CD4-positive, alpha-beta T cell treated with Interleukin-15 for 1 hour (primary cell): ENCODE results near the gene SOCS1.

Experiments
- DNase-seq: peaks from one replicate; pipeline ENCODE4 v3.0.0-alpha.2; 2020

SOCS1 gene

GRCh38 chr16:11283820-11284248 lies 27.8 kb upstream of the SOCS1 start:
- no peak for DNase-seq

DNA sequence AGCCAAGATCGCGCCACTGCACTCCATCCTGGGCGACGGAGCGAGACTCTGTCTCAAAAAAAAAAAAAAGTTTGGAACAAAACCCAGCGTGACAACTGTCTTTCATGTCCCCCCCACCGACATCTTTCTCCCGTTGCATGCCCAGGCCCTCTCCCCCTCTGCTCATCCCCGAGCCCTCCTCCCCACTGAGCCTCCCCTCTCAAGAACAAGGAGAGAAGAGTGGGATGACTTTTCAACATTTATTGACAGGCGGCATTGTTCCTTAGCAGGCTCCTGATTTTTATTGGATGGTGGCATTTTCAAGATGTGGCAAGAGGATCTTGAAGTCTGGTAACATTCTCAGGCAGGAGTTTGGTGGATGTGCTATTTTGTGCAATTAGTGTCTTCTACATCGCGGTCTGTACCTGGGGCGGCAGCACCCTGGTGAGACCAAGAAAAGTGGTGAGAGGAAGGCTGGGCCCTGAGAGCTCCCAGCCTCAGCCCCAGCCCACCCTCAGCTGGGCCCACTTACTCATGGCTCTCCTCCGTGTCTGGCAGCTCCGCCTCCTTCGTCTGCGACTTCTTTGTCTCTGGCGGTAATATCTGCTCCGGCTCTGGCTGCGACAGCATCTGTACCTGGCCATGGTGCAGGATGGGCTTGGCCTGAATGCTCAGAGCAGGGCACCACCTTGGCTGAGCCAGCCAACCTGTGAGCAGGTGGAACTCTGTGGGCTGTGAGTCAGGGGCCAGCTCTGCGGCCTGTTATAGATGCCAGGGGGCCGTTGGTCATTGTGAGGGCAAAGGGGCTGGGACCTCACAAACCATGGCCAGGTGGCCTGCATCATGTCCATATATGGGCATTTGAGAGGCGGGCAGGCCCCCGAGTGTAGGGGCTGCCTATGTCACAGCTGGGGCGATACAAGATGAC lies 24.9 kb upstream of the SOCS1 start, which contains the start of gene PRM1:
Gene PRM1, minus strand, starts transcription at position 715 of the 907 bp plus-strand sequence. Its CDS starts 92 bp downstream, at position 623.
- no peak for DNase-seq

DNA sequence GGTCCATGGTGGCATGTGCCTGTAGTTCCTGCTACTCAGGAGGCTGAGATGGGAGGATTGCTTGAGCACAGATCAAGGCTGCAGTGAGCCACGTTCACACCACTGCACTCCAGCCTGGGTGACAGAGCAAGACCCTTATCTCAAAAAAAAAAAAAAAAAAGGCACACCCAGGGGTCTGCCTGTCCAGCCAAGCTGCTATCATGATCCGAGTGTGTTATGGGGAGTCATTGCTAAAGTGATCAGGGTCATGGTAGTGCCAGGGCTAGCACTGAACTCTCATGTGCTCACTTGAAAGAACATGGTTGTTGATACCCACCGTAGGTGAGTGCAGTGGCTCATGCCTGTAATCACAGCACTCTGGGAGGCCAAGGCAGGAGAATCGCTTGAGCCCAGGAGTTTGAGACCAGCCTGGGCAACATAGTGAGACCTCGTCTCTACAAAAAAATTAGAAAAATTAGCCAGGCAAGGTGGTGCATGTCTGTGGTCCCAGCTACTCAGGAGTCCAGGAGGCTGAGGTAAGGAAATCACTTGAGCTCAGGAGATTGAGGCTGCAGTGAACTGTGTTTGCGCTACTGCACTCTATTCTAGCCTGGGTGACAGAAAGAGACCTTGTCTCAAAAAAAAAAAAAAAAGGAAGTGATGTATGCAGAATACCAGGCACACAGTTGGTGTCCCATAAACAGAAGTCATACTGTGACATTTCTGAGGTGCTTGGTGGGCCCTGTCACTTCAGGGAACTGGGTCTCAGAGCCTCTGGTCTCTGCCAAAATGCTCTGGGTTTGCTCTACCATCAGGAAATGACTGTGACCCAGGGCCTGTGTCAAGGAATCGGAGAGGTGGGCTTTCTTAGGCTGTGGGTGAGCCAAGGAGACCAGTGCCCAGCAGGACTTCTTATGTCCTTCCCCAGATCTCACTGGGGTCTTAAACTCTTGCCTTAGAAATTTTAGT lies 23.0 kb upstream of the SOCS1 start:
- DNase-seq: no peak

DNA sequence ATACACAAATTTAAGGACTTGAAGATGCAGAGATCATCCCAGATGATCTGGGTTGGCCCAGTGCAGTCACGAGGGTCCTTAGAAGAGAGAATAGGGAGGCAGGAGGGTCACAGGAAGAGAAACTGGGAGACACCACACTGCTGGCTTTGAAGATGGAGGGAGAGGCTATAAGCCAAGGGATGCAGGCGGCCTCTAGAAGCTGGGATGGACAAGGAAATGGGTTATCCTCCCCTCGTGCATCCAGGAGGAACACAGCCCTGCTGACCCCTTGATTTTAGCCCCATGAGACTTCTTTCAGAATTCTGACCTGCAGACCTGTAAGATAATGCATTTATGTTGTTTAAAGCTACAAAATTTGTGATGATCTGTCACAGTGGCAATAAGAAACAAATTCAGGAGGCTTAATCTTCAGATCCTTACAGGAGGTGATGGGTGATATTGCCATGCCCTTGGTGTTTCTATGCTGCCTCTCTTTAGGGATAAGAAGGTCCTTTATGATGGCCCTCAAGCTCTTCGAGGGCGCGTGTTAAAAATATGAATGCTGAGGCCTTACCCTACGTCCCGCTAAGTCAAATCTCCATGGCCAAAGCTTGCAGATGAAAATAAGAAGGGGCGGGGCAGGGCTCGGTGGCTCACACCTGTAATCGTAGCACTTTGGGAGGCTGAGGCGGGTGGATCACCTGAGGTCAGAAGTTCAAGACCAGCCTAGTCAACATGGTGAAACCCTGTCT lies 21.8 kb upstream of the SOCS1 start:
- DNase-seq: no peak

- no peak for DNase-seq
Measured at GRCh38 chr16:11276896-11277593, 21.0 kb upstream of the SOCS1 start.

- no peak for DNase-seq
Measured at GRCh38 chr16:11276143-11276895, 20.3 kb upstream of the SOCS1 start, which contains the start of gene PRM2. Gene PRM2, minus strand, starts transcription at chr16:11276480. Its CDS starts 110 bp downstream, at chr16:11276370.

DNA sequence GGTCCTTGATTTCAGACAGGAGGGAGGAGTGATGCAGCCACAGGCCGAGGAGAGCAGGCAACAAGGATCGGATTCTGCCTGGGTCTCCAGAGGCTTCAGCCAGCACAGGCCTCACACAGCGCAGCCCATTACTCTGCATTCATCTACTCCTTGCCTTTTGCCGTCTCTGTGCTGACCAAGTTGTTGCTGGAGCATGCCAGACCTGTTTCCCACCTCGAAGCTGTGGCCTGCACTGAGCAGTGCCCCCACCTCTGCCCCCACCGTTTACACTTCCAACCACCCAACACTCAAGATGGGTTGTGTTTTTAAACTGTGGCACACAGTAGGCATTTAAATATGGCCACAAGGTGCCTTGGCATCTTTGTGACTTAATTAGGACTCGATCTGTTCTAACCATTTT lies 19.0 kb upstream of the SOCS1 start:
- DNase-seq: no peak

GRCh38 chr16:11273721-11274324 lies 17.8 kb upstream of the SOCS1 start:
- no peak for DNase-seq

GRCh38 chr16:11272921-11273720 lies 17.1 kb upstream of the SOCS1 start, which contains the start of gene PRM3:
Gene PRM3, minus strand, starts transcription at chr16:11273629. Its CDS starts 34 bp downstream, at chr16:11273595.
- DNase-seq: no peak

DNA sequence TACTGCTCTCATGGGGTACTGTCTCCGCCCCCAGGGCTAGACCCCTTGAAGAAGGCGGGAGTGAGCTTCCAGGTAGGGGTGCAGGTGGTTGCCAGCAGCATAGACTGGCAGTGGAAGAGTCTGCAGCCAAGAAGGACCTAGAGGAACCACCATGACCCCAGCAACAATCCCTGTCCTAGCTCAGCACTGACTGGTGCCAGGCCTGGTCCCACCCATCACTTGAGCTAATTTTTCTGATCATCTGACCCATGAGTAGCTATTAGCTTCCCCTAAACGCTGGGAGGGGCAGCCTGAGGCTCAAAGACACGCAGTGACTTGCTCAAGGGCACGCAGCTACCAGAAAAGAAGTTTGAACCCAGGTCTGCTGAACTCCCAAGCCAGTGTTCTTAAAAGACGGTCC lies 16.5 kb upstream of the SOCS1 start:
- DNase-seq: no peak

DNA sequence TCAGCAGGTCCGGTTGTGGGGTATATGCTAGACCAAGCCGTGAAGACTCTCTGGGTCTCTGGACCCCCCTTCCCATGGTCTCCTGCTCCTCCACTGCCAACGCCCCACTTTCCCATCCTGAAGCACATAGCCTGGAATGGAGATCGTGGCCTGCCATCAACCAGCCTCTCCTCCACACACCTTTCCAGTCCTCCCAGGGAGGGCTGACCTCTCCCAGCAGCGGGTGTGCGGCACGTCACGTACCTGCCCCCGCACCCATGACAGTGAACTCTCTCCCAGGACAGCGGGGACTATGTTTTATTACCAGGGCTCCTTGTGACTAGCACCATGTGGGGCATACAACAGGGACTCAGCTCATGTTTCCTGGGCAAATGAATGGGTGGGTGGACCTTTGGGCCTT lies 15.6 kb upstream of the SOCS1 start:
- no peak for DNase-seq

DNA sequence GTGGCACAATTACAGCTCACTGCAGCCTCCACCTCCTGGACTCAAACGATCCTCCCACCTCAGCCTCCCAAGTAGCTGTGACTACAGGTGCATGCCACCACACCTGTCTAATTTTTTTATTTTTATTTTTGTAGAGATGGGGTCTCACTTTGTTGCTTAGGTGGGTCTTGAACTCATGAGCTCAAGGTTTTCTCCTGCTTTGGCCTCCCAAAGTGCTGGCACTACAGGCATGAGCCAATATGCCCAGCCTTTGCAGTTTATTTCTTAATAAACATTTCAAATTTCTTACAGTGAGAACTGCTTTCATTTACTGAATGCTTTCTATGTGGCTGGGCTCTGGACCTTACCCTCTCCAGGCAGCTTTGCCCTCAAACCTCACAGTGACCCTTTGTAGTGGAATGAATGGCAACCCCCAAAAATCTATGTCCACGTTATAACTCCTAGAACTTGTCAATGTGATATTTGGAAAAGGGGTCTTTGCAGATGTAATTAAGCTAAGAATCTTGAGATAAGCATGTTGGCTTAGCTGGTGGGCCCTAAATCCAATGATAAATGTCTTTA lies 14.7 kb upstream of the SOCS1 start:
- no peak for DNase-seq

DNA sequence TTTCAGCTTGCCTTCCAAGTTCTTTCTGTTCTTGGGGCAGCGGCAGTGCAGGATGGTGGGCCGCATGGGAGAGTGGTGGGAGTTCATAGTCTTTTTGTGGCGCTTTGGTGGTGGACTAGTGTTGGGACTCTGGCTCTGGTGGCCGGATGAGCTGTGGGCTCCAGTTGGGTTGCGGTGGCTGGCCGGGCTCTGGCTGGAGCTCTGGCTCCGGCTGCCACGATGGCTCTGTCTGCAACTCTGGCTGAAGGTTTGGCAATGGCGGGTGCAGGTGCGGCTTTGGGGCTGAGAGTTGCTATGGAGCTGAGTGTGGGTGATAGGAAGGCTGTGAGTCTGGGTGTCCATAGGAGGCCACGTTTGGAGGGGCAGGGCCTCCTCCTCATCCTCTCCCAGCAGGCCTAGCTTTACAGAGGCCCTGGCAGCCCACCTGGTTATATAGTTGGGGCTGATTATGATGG lies 12.9 kb upstream of the SOCS1 start, which contains the start of gene TNP2:
Gene TNP2, minus strand, starts transcription at position 405 of the 455 bp plus-strand sequence. Its CDS starts 63 bp downstream, at position 342.
- DNase-seq: no peak

- no peak for DNase-seq
Measured at GRCh38 chr16:11265124-11265523, 9.1 kb upstream of the SOCS1 start.

DNA sequence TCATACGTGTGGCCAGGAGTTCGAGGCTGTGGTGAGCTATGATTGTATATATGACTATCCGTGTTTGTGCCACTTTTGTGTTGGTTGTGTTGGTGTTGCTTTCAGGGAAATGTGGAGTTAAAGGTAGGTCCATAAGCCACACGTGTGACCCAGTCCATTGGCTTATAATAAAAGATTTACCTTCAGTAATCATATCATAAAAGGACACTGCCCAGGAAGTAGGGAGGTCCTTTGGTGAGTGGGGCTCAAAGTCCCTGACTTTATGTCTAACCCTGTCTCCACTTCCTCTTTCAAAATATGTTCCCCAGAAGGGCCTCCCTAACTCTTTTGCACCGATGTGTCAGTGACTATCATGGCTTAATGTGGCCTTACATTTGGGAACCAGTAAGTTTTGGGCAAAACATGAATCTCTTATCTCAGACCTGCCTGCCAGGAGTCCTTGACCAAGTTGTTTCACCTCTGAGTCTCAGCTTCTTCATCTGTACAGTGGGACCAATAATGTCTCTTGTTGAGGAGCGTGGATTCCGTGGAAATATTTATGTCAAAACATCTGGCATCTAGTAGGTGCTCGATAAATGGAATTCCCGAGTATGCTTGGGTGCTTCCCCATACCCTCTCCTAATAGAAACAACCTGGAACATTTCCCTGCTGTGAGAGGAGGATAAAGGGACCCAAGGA lies 8.3 kb upstream of the SOCS1 start:
- DNase-seq: no peak

DNA sequence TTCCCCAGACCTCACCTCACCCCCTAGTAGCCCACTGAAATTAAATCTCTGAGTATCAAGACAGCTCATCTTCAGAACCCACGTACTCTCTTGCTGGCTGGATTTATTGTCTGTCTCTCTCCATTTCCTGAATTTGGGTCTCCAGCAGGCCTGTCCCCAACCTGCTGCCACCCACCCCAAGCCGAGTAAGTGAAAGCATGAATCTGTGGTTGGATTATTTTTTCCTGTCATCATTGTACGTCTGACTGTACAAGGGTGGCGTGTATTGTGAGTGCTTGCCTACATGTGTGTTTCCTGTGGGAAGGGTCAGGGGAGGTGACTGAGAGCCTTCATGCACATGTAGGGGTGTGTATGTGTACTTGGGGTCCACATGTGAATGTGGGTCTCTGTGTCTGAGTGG lies 7.7 kb upstream of the SOCS1 start:
- DNase-seq: no peak

DNA sequence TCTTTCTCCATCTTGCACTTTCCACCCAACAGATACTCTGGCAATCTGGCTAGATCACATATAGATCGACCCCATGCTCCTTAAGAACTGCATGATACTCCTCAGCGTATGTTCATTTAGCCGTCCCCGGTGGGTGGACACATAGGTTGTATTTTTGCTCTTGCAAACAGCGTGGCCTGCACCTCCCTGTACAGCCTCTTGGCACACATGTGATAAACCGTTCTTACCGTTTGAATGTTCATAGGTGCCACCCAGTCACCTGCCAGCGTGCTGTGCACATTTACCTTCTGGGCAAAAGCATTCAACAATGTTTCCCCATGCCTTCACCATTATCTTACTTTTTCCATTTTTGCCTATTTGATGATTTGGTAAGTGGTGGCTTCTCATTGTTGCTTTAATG lies 6.9 kb upstream of the SOCS1 start:
- no peak for DNase-seq

GRCh38 chr16:11260596-11260966 lies 4.6 kb upstream of the SOCS1 start:
- no peak for DNase-seq
